Upper lobe of right lung (tissue), 1 donor: Measurements from ENCODE around the gene TSPEAR. TPM values are rescaled to one million over a fixed set of nuclear protein-coding genes. Genes with fewer than 3 reads are reported as not detected.

Experiments
- ATAC-seq: fragments of 200-7000 bp; cut with Tn5 transposase; one replicate; pipeline ENCODE4 v1.9.1; 2020; ENCODE audit warnings: mild to moderate bottlenecking, moderate library complexity
- DNase-seq: peaks from one replicate; pipeline ENCODE4 v3.0.0-alpha.2; 2020
- H3K27ac ChIP-seq: fragments of 200-600 bp; one replicate; pipeline ENCODE4 v1.8.0; 2022
- H3K27me3 ChIP-seq: fragments of 200-600 bp; one replicate; pipeline ENCODE4 v1.8.0; 2022; ENCODE audit warnings: mild to moderate bottlenecking
- H3K36me3 ChIP-seq: fragments of 200-600 bp; one replicate; pipeline ENCODE4 v1.8.0; 2022
- H3K4me1 ChIP-seq: fragments of 200-600 bp; one replicate; pipeline ENCODE4 v1.8.0; 2022
- H3K4me3 ChIP-seq: fragments of 200-600 bp; one replicate; pipeline ENCODE4 v1.8.0; 2022; ENCODE audit warnings: mild to moderate bottlenecking
- H3K9me3 ChIP-seq: fragments of 200-600 bp; one replicate; pipeline ENCODE4 v1.8.0; 2022
- CTCF ChIP-seq: fragments of 200-600 bp; IDR thresholded peaks from one replicate; pipeline ENCODE4 v1.8.0; 2022; ENCODE audit warnings: antibody characterized with exemption
- intact Hi-C: fragments of 100-400 bp; cut with DNase I; formaldehyde crosslinking; loops from one replicate; pipeline ENCODE4 v1.11.0; 2022
- total RNA-seq: library from RNA; stranded (reverse); fragmentation: NEBNext Ultra II Directional; extraction: Animal tissue kit (Norgen Biotek cat#: 25700); gene quantifications from one replicate; pipeline ENCODE4 v1.2.1, GENCODE V29; 2021
- donor health status: DM: no; HTN: yes; CAD: no; lungs with severe emphysema.

The TSPEAR gene
- total RNA-seq, 1 donor from 2014 or later: 0.23 TPM

GRCh38 chr21:44737706-44738354 is 26.5 kb upstream of the TSPEAR start:
- intact Hi-C loops: no loop called here
- H3K4me3 ChIP-seq: no peak overlapping the region
- no peak for ATAC-seq
- no peaks in the 10 kb centered on the region for H3K36me3 ChIP-seq
- no peaks in the 10 kb centered on the region for H3K27me3 ChIP-seq
- H3K4me1 ChIP-seq: no peaks in the 10 kb centered on the region
- no peak overlapping the region for H3K27ac ChIP-seq
- no peak for TF ChIP-seq CTCF
- no peaks in the 10 kb centered on the region for H3K9me3 ChIP-seq
- DNase-seq: no peak

- H3K9me3 ChIP-seq: no peaks in the 10 kb centered on the region
- DNase-seq (peak; percentile 67), ATAC-seq (peak; percentile 44)
- no peaks in the 10 kb centered on the region for H3K4me1 ChIP-seq
- no peaks in the 10 kb centered on the region for H3K36me3 ChIP-seq
- intact Hi-C loops: no loop called here
- no peaks in the 10 kb centered on the region for H3K27me3 ChIP-seq
- H3K27ac ChIP-seq: no peak overlapping the region
- no peak overlapping the region for H3K4me3 ChIP-seq
- no peak for TF ChIP-seq CTCF
Measured at GRCh38 chr21:44736291-44737004, 25.1 kb upstream of the TSPEAR start.

- TF ChIP-seq CTCF: no peak
- H3K4me1 ChIP-seq: no peaks in the 10 kb centered on the region
- H3K27me3 ChIP-seq: no peaks in the 10 kb centered on the region
- H3K9me3 ChIP-seq: no peaks in the 10 kb centered on the region
- ATAC-seq (no peak), DNase-seq (no peak)
- no peaks in the 10 kb centered on the region for H3K36me3 ChIP-seq
- H3K27ac ChIP-seq: no peak overlapping the region
- intact Hi-C loops: no loop called here
- H3K4me3 ChIP-seq: no peak overlapping the region
Measured at GRCh38 chr21:44735821-44736220, 24.4 kb upstream of the TSPEAR start.

GRCh38 chr21:44734841-44735240 is 23.5 kb upstream of the TSPEAR start:
- TF ChIP-seq CTCF: no peak
- no peak overlapping the region for H3K4me3 ChIP-seq
- no peaks in the 10 kb centered on the region for H3K36me3 ChIP-seq
- no peak for DNase-seq
- no peaks in the 10 kb centered on the region for H3K4me1 ChIP-seq
- ATAC-seq: no peak
- H3K27me3 ChIP-seq: no peaks in the 10 kb centered on the region
- no peaks in the 10 kb centered on the region for H3K9me3 ChIP-seq
- H3K27ac ChIP-seq: no peak overlapping the region
- intact Hi-C loops: no loop called here

GRCh38 chr21:44734026-44734745 is 22.8 kb upstream of the TSPEAR start:
- no peak for TF ChIP-seq CTCF
- no peaks in the 10 kb centered on the region for H3K27me3 ChIP-seq
- intact Hi-C loops: no loop called here
- H3K4me1 ChIP-seq: no peaks in the 10 kb centered on the region
- H3K27ac ChIP-seq: no peak overlapping the region
- H3K36me3 ChIP-seq: no peaks in the 10 kb centered on the region
- ATAC-seq (no peak), DNase-seq (no peak)
- no peaks in the 10 kb centered on the region for H3K9me3 ChIP-seq
- H3K4me3 ChIP-seq: no peak overlapping the region
